ENCODE measurements around the gene LCLAT1. TPM values are rescaled to one million over a fixed set of nuclear protein-coding genes. Genes with fewer than 3 reads are reported as not detected.

LCLAT1 gene
- total and polyA plus RNA-seq, 4 donors = 2.4 to 14.6 (median 10.7) TPM

DNA sequence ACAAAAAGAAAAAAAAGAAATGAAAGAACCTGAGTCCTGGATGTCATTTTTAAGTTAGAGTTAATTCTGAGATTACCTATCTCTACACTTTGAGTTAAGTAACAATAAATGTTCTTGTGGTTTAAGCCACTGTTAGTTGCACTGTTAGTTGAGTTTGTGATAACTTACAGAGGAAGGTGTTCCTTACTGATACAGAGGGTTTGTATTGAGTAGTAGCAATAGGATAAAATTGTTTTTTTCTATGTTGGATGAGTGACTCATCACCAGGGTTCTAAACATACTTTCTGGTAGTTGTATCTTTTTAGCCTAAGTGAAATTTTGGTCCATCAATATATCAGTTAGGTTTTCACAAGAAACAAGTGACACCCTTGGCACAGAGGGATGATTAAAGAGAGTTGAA, 4.0 kb upstream of the LCLAT1 start:
- Histone ChIP-seq H3K4me3 (ENCODE audit: low read depth in 1 of 3, low read length in 3 of 3) (no peak overlapping the region), H3K4me1 (ENCODE audit: control insufficient read depth in 4 of 4, insufficient read depth in 4 of 4, low read length in 3 of 4) (peaks cover 3 to 13% (median 6%) of the 10 kb centered on the region in 4 donors), H3K27me3 (ENCODE audit: control insufficient read depth in 4 of 4, insufficient read depth in 4 of 4, low read length in 3 of 4) (no peaks in the 10 kb centered on the region), H3K9me3 (ENCODE audit: control insufficient read depth in 4 of 4, low read length in 3 of 4) (no peaks in the 10 kb centered on the region), H3K36me3 (ENCODE audit: control insufficient read depth in 4 of 4, insufficient read depth in 3 of 4, low read depth in 1 of 4, low read length in 3 of 4) (no peaks in the 10 kb centered on the region), H3K9ac (ENCODE audit: low read depth in 1 of 2, low read length in 2 of 2) (no peak overlapping the region), H3K27ac (ENCODE audit: low read depth in 1 of 2, low read length in 2 of 2) (no peak overlapping the region)
- DNase-seq (ENCODE audit: low spot score) = no peak
- TF ChIP-seq SP1 (IDR thresholded peaks at IDR 0.05) (no peak), FOXA1 (IDR thresholded peaks at IDR 0.05) (no peak), EGR1 (IDR thresholded peaks at IDR 0.05; ENCODE audit: low read depth in 2 of 2) (no peak), JUND (IDR thresholded peaks at IDR 0.05) (no peak)
- TF ChIP-seq, protein P1, sequence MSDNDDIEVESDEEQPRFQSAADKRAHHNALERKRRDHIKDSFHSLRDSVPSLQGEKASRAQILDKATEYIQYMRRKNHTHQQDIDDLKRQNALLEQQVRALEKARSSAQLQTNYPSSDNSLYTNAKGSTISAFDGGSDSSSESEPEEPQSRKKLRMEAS (IDR thresholded peaks at IDR 0.05) = no peak

DNA sequence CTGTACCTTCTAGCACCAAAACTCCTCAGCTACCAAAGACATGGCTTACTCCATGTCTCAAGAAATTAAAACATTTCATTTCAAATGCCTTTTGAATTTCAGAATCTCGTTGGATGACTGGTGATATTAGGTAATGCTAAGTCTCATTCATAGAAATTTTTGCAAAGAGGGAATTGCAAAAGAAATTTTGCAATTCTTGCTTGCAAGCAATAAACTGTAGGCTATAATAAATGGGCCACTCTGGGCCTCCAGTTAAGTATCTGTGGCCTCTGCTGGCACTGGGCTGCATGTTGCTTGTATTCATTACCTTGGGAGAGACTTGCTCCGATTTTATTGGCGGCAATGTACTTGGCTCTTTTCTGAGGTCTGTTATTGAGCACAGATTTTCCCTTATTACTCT, 2.8 kb upstream of the LCLAT1 start:
- no peak overlapping the region for H3K9ac ChIP-seq (ENCODE audit: low read depth in 1 of 2, low read length in 2 of 2)
- DNase-seq (ENCODE audit: low spot score) = no peak
- H3K27me3 ChIP-seq (ENCODE audit: control insufficient read depth in 4 of 4, insufficient read depth in 4 of 4, low read length in 3 of 4) = no peaks in the 10 kb centered on the region
- no peak overlapping the region for H3K4me3 ChIP-seq (ENCODE audit: low read depth in 1 of 3, low read length in 3 of 3)
- H3K36me3 ChIP-seq (ENCODE audit: control insufficient read depth in 4 of 4, insufficient read depth in 3 of 4, low read depth in 1 of 4, low read length in 3 of 4) = no peaks in the 10 kb centered on the region
- H3K27ac ChIP-seq (ENCODE audit: low read depth in 1 of 2, low read length in 2 of 2) = no peak overlapping the region
- no peaks in the 10 kb centered on the region for H3K9me3 ChIP-seq (ENCODE audit: control insufficient read depth in 4 of 4, low read length in 3 of 4)
- 80% methylated on average over 3 of the region's 3 CpGs for WGBS
- TF ChIP-seq GABPA (IDR thresholded peaks at IDR 0.05 in 1 of 2, conservative IDR thresholded peaks at IDR 0.05 in 1 of 2) = no peak
- no peak for TF ChIP-seq FOXA2 (IDR thresholded peaks at IDR 0.05)
- TF ChIP-seq NR2F2 (IDR thresholded peaks at IDR 0.05) = no peak
- TF ChIP-seq TAF1 (conservative IDR thresholded peaks at IDR 0.05) = no peak
- no peak for TF ChIP-seq YY1 (IDR thresholded peaks at IDR 0.05)
- TF ChIP-seq FOXA1 (IDR thresholded peaks at IDR 0.05) = no peak
- no peak for TF ChIP-seq HNF4A (conservative IDR thresholded peaks at IDR 0.05)
- TF ChIP-seq, protein P2, sequence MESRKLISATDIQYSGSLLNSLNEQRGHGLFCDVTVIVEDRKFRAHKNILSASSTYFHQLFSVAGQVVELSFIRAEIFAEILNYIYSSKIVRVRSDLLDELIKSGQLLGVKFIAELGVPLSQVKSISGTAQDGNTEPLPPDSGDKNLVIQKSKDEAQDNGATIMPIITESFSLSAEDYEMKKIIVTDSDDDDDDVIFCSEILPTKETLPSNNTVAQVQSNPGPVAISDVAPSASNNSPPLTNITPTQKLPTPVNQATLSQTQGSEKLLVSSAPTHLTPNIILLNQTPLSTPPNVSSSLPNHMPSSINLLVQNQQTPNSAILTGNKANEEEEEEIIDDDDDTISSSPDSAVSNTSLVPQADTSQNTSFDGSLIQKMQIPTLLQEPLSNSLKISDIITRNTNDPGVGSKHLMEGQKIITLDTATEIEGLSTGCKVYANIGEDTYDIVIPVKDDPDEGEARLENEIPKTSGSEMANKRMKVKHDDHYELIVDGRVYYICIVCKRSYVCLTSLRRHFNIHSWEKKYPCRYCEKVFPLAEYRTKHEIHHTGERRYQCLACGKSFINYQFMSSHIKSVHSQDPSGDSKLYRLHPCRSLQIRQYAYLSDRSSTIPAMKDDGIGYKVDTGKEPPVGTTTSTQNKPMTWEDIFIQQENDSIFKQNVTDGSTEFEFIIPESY (IDR thresholded peaks at IDR 0.05) = no peak
- TF ChIP-seq, protein P1 (IDR thresholded peaks at IDR 0.05) = no peak
- TF ChIP-seq HNF4G (IDR thresholded peaks at IDR 0.05) = no peak
- TF ChIP-seq SP1 (IDR thresholded peaks at IDR 0.05) = no peak
- peaks cover 5 to 17% (median 7%) of the 10 kb centered on the region in 4 donors for H3K4me1 ChIP-seq (ENCODE audit: control insufficient read depth in 4 of 4, insufficient read depth in 4 of 4, low read length in 3 of 4)

- DNase-seq (ENCODE audit: low spot score) = no peak
- Histone ChIP-seq H3K4me1 (ENCODE audit: control insufficient read depth in 4 of 4, insufficient read depth in 4 of 4, low read length in 3 of 4) (peaks cover 5 to 17% (median 11%) of the 10 kb centered on the region in 4 donors), H3K27me3 (ENCODE audit: control insufficient read depth in 4 of 4, insufficient read depth in 4 of 4, low read length in 3 of 4) (no peaks in the 10 kb centered on the region), H3K4me3 (ENCODE audit: low read depth in 1 of 3, low read length in 3 of 3) (no peak overlapping the region), H3K9me3 (ENCODE audit: control insufficient read depth in 4 of 4, low read length in 3 of 4) (no peaks in the 10 kb centered on the region), H3K27ac (ENCODE audit: low read depth in 1 of 2, low read length in 2 of 2) (no peak overlapping the region), H3K9ac (ENCODE audit: low read depth in 1 of 2, low read length in 2 of 2) (no peak overlapping the region), H3K36me3 (ENCODE audit: control insufficient read depth in 4 of 4, insufficient read depth in 3 of 4, low read depth in 1 of 4, low read length in 3 of 4) (no peaks in the 10 kb centered on the region)
- 92% methylated on average over 6 of the region's 6 CpGs for WGBS
- TF ChIP-seq HNF4A (conservative IDR thresholded peaks at IDR 0.05) (no peak), NR2F2 (IDR thresholded peaks at IDR 0.05) (no peak), YY1 (IDR thresholded peaks at IDR 0.05) (no peak), GABPA (IDR thresholded peaks at IDR 0.05 in 1 of 2, conservative IDR thresholded peaks at IDR 0.05 in 1 of 2) (no peak), TAF1 (conservative IDR thresholded peaks at IDR 0.05) (no peak), JUND (IDR thresholded peaks at IDR 0.05) (no peak)
- TF ChIP-seq, protein P3, sequence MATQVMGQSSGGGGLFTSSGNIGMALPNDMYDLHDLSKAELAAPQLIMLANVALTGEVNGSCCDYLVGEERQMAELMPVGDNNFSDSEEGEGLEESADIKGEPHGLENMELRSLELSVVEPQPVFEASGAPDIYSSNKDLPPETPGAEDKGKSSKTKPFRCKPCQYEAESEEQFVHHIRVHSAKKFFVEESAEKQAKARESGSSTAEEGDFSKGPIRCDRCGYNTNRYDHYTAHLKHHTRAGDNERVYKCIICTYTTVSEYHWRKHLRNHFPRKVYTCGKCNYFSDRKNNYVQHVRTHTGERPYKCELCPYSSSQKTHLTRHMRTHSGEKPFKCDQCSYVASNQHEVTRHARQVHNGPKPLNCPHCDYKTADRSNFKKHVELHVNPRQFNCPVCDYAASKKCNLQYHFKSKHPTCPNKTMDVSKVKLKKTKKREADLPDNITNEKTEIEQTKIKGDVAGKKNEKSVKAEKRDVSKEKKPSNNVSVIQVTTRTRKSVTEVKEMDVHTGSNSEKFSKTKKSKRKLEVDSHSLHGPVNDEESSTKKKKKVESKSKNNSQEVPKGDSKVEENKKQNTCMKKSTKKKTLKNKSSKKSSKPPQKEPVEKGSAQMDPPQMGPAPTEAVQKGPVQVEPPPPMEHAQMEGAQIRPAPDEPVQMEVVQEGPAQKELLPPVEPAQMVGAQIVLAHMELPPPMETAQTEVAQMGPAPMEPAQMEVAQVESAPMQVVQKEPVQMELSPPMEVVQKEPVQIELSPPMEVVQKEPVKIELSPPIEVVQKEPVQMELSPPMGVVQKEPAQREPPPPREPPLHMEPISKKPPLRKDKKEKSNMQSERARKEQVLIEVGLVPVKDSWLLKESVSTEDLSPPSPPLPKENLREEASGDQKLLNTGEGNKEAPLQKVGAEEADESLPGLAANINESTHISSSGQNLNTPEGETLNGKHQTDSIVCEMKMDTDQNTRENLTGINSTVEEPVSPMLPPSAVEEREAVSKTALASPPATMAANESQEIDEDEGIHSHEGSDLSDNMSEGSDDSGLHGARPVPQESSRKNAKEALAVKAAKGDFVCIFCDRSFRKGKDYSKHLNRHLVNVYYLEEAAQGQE (IDR thresholded peaks at IDR 0.05) = no peak
Observed at GRCh38 chr2:30445266-30445821, 1.7 kb upstream of the LCLAT1 start.
